ENCODE measurements around the gene PID1.
"Not testable (repeated sequence)": the region's sequence is repeated elsewhere in the genome, so short reads cannot be mapped to it uniquely, and the experiment has no call there.

The PID1 gene

DNA sequence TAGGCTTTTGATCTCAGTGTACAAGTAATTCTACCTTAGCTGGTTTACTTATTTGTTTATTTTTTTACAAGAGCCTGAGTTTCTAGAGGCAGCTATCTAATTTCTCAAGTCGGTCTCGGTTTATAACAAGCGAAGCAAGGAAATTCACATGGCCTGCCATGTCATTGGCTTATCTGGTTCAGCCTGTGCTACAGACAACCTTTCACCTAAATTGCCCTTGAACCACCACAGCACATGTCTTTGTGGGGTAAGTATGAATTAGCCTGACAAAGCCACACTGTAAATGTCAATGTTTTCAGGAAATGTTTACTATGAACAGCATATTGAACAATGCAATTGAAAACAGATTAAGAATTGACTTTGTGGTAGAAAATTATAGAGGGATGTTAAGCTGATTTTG is 167.1 kb downstream of the PID1 start:
- no peak for DNase-seq

DNA sequence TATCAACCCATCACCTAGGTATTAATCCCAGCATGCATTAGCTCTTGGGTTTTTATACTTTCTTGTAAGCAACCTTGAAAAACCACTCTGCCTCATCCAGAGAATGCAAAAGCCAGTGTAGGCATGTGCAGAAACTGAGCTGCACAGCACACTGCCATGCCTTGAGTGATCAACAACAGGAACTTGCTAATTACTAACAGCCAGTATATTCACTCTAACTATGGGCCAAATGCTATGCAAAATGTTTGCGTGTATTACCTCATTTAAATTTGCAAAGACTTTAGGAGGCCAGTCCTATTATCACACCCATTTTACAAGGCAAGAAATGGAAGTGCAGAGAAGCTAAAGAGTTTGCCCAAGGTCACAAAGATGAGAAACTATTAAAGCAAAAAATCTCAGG is 169.8 kb downstream of the PID1 start:
- DNase-seq = no peak

DNA sequence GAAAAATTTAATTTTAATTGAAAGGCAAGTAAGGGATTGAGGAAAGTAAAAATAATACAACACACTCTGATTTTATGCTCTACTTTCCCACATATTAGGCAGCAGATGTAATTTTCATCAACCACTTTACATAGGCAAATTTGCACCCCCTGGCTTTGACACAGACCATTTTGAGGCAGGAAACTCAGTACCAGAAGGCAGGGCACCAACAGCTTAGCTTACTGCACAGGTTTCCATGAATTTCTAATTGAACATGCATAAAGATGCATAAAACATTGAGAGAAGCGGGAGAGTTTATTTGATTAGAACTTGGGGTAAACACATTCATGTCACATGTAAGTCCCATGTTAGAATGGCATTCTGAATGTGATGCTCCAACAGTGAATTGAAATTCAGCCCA is 171.9 kb downstream of the PID1 start:
- DNase-seq = no peak

DNA sequence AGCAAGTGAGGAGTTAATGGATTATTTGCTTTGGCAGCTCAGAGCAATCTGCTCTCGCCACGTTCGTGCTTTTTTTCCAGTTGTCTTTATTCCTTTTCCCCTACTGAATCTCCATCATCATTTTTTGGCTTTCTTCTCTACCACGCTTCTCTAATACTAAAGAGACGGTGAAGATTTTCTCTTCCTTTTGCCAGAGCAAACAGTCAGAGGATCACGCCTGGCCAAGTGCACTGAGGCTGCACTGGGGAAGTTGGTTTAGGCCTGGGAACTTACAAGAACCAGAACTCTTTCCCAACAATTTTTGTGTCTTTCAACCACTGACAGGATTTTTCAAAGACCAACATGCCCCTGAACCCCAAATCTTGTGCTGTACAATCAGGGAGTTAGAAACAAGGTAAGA is 172.3 kb downstream of the PID1 start:
- DNase-seq = no peak

DNA sequence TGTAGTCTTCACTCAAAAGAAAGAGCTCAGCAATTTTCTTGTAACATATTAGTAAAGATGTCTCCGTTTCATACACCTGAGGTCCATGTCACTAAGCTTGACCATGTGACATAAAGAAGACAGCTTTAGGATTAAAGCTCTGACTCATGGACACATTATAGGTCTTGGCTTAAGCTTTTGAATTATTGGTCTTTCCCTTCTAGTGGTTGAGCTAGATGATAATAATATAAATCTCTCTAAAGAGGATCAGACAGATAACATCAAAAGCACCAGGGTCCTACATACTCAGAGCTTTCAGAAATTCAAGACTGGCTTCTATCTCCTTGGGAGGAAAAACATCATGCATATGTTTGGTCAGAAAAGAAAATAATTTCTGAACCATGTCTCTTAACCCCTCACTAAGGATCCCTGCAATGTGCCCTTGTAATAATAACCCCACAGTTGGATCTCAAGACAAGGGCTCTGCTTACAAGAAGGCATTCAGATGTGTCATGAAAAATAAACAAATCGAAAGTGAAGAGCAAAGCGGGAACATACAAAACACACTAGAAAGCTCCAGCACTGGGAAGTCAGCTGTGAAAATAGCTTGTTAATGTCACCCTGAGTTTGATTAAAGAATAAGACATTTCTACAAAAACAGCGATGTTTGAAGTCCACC is 174.5 kb downstream of the PID1 start:
- no peak for DNase-seq

DNA sequence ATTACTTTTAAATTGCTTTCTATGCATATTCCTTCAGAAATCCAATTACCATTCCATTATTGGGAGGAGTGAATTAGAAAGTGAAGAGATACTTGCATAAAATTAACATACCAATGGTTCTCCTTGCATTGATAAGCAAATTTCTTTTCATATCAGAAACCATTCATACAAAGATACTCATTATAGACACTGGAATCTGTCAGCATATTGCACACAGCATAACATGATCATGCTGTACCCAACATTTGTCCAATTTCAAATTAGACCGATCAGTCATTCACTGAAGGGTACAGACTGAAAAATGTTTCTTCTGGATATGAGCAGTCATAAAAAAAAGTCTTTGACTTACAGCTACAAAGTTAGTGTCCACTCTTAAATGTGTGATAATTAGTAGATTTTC is 175.6 kb downstream of the PID1 start:
- no peak for DNase-seq

DNA sequence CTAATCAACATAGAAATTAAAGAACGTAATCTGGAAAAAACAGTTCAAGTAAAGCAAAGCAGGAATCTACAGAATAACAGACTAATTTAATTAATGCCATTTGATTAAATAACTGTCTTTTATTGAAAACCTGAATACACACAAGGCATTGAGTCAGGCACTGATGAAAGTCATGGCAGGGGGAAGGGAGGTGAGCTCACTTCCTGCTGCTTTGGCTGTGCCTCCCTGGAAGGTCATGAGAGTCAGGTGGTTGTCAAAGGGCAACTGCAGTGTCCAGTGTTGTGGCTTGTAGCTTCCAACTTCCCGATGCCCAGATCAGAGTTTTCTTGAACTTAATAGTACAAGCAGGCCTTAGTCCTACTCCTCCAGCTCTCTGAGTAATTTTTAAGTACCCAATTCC is 180.9 kb downstream of the PID1 start:
- no peak for DNase-seq

DNA sequence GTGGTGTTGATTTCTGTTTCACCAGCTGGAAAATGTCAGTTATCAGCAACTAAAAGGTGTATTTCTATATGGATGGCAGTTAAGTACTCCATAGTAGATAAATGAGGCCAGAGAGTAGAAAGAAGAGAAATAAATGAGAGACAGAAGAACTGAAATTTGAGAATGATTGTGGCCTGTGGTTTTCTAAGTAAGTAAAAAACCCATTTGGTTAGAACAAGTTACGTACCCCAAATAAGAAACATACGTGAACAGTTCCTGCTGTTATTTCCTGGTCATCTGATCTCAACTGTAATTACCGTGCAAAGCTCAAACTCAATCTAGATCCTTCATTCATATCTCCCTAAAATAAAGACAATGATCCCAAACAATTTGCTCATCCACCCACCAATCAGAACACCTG is 181.3 kb downstream of the PID1 start:
- DNase-seq = no peak

DNA sequence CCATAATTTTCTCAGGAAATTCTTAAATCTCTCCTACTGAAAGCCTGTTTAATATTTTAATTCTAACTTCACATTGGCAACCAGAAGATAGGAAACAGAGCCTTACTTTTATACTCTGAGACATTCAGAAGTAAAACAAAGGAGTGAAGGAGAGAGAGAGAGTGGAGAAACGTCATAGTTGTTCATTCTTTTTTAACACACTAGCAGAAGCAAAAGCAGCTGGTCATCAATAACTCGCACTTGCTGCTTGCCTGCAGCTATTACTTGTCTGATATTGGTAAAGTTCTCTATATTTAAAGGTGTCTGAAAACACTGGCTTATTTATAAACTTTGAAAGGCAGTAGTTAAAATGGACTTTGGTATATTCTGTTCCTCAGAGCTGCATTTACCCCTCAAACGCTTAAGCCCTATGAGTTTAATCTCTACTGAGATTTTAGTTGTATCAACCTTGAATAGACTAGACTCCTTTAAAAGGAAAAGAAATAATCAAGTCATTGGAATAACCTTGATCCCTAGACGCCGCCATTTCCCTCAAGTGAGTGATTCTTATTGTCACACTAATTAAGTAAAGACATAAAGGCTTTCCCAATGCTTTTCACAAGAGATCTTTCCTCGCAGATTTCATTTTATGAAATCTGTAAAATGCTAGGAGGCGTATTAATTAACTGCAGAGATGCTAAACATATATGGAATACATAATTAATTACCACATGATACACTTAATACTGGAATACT is 182.0 kb downstream of the PID1 start:
- DNase-seq = no peak

DNA sequence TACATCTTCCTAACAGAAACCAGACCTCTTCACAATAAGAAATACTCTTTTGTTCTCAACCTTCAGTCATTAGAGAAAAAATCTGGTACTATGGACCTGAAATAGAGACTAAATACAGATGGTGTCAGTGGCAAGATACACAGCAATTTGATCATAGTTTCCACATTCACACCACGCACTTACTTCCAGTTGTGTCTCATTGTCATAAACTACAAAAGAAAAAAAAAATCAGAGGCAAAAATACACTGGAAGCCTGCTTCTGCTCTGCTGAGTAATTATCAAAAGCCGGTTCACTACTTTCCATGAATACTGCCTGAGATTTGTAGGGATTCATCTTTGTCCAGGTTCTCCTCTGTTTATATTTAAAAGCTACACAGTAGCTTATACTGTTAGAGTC is 182.6 kb downstream of the PID1 start:
- no peak for DNase-seq

DNA sequence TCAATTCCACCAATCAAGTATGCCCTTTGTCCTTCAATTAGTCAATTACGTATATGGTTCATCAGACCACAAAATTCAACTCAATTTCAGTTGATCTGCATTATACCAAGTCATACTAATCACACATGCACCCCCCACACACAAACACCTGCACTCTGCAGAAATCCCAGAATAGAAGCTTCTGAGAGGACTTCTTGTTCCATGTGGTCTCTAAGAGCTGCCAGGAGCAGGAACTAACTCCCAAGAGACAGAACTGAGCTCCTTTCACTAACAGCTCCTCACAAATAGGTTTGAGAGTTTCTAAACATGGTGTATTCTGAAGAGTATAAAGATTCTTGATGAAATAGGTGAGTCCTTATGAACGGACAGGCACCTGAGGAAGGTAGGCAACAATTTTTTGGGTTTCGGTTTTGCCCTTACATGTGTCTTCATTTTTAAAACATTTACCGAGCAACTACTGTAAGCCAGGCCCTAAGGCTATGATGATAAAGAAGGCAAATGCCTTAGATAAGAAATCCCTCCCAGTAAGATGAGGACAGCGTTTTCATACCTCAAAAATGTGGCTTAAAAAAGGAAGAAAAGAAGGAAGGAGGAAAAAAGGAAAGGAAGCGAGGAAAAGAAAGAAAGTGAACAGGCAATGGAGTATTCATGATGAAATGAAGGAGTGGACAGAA is 183.1 kb downstream of the PID1 start:
- no peak for DNase-seq

DNA sequence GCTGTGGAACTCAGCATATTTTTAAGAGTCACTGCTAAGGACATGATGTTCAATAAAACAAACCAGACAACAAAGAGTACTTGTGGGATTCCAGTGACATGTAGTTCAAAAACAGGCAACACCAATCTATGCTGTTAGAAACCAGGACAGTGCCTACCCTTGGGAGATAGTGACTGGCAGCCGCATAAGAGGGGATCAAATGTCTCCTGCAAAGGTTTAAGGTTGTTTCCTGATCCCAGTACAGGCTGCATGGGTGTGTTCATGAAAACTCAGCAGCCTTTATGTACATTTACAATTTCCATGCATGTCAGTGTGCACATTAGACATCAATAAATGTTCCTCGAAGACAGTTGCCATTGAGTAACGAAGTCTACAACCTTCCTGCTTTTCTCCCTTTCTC is 183.8 kb downstream of the PID1 start:
- no peak for DNase-seq

DNA sequence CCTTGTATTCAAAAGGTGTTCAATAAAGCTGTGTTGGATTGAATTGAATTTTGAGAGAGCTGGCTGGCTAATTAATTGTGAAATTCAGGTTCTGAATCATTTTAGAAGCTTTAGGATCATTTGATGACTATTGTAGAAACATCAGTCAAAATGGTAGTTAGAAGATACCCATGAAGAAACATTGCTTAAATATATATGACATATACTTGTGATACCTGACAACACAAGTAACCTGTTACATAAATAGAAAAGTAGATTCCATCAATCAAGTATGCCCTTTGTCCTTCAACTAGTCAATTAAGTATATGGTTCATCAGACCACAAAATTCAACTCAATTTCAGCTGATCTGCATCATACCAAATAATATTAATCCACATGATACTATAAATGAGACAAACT is 185.6 kb downstream of the PID1 start:
- DNase-seq = no peak

DNA sequence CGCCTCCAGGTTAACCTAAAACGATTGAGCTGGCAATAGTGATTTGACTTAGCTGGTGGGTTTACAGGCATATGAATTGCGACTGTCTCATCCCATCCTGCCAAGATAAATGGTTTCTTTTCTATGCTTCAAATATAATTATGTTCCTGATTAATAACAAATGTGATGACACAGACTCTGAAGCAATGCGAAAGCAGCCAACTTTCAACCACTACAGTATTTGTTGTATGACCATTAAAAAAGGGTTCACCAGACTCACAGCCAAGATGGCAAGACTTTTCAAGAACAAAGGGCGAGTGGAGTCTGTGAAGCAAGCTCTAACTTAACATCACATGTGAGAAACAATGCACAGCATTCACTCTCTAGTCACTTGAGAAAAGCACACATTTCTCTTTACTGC is 186.6 kb downstream of the PID1 start:
- DNase-seq = no peak

DNA sequence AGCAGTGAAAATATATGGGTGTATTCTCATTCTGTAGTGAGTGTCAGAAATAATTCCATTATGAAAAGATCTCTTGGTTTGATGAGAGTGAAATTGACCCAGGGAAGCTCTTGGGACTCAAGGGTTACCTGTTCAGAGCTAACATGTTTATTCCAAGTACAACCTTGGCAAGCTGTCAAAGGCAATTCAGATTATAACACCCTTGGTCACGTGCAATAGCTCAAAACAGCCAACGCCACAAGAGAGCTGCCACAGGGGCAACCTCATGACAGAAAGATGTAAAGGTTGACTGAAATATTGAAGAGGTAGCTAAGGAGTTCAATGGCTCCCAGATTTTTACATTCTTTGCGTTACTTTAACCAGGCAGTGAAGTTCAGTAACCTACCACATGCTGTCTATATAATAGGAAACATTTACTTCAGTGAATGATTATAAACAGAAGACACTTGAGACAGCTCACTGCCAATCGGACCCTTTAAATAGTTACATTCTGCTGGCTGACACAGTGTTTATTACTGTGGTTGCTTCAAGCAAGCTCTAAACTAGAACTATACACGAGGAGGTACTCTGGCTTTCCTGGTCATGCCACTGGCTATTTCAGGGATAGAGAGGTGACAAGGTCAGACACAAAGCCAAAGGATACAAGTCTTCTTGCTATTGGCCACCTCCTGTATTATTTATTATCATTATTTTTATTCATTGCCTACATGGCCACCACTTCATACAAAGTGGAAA is 187.3 kb downstream of the PID1 start:
- no peak for DNase-seq

DNA sequence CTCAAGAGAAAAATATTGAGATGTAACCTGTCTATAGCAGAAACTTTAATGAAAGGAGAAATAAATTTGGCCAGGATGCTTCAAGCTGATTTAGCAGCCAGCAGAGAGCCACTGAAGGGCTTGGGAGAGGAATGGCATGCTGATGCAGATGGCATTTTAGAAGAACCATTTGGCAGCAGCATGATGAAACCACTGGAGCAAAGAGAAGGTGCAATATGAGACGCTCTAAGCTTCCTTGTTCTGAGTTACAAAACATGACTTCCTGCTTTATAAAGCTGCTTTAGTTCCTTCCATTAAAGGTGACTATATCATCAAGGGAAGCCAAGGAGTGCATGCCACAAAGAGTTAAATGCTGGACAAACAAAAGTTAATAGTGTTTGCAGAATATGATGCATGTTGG is 189.7 kb downstream of the PID1 start:
- DNase-seq = no peak

DNA sequence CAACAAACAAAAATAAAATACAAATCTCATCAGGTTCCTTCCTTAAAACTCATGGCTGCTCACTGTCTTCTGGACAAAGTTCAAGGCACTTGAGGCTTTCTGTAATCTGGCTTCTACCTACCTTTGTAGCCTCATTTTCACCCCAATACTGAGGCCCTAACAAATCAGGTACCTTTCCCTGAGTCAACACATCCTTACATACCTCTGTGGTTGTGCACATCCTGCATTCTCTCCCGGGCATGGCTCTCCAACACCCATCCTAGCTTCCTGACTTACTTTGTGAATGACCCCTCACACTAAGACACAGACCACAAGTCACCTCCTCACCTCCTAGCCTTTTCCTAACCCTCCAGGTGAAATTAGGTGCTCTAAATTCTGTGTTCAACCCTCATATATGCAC is 190.9 kb downstream of the PID1 start:
- no peak for DNase-seq

DNA sequence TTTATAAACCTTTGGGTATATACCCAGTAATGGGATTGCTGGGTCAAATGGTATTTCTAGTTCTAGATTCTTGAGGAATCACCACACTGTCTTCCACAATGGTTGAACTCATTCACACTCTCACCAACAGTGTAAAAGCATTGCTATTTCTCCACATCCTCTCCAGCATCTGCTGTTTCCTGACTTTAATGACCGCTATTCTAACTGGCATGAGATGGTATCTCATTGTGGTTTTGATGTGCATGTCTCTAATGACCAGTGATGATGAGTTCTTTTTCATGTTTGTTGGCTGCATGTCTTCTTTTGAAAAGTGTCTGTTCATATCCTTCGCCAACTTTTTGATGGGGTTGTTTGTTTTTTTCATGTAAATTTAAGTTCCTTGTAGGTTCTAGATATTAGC is 194.2 kb downstream of the PID1 start:
- DNase-seq = not testable (repeated sequence)

DNA sequence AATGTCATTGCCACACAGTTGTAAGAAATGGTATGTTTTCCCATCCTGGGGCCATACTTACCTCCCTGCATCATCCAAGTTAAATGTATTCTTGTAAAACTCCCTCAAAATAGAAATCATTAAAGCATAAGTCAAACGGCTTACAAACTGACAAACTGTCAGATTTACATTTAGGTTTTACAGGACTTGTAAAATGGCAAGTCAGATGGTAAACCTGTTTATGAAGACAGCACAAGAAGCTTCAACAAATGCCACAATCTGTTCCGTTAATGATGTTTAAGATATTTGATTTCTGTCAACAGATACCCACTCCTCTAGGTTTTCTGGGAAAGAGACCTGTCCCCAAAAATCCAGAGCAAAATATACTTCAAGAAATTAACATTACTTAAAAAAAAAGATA is 197.2 kb downstream of the PID1 start:
- DNase-seq = no peak

DNA sequence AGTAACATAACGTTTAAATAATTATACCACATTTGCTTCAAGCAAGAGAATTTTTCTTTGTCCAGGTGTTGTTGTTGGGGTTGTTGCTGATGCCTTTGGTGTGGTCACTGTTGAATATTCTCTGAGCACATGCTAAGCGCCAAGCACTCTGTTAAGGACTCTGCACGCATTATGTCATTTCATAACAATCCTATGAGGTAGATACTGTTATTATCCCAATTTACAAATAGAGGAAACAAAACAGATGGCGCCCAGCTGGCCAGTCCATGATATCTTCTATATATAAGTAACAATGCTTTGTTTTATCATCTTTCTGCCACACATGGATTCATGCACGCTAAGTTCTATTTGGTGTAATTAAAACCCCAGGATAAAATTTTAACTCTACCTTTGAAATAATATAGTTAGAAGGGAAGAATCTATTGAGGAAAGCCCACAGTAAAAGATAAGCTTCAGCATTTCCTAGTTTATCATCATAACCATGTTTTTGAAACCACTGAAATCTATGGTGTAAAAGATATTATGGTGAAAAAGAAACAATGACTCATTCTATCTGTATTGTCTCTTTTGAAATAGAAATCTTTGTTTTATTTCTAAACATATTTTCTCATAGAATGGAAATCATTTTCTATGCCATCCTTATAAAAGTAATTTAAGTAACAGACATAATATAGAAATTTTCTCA is 199.7 kb downstream of the PID1 start:
- no peak for DNase-seq

DNA sequence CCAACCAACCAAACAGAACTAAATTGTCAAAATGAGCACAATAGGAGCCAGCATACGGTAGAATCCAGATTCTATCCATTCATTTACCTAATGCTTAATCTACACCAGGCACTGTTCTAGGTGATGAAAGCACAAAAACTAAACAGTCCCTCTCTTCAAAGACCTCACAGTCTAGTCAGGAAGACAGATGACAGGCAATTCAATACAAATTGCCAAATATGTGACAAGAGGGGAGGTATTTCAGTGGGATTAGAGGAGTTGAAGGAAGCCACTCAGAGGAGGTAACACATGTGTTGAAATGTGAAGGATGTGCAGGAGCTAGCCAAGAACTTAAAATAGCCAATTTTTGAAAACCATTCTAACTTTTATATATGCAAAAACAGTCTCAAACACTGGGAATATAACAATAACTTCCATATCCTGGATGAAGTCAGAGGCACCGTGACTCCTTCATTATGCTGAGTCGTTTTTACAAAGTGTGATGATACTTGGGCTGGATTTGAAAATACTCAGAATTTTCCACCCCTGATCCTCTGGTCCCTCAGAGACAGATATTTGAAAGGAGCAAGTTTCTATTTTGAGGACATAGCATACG is 204.9 kb downstream of the PID1 start:
- no peak for DNase-seq

DNA sequence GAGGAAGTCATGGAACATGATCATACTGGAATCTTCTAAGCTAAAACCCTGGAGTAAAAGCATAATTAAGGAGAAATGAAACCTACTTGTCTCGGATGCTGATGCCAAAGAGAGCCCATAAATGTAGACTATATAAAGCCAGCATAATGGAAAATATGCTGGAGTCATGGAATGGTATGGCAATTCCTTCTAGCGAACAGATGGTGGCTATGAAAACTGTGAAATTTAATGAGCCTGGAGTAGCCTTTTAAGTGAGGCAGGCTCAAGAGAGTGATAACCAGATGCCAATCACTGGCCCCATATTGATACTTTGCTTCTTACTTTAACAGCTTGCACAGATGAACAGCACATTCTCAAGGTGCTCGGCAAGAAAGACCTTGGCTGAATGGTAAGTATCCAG is 206.3 kb downstream of the PID1 start:
- DNase-seq = no peak

DNA sequence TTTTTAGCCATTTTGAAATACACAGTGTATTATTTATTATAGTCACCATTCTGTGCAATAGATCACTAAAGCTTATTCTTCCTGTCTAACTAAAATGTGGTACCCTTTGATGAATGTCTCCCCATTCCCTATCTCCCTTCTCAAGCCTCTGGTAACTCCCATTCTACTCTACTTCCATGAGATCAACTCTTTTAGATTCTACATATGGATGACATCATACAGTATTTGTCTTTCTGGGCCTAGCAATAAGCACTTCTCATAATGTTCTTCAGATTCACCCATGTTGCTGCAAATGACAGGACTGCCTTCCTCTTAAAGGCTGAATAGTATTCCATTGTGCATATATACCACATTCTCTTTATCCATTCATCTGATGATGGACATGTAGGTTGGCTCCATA is 210.9 kb downstream of the PID1 start:
- DNase-seq = no peak
